HepG2 (cell line): ENCODE data around the gene NOC3L. TPM values are rescaled to one million over a fixed set of nuclear protein-coding genes. Genes with fewer than 3 reads are reported as not detected.

Experiments used
- CERS6 ChIP-seq: sonication (generic); formaldehyde crosslinking; IDR thresholded peaks from 2 replicates; pipeline ENCODE4 v1.5.0; 2020; ENCODE audit warnings: missing genetic modification reagents
- EHMT2 ChIP-seq: fragments of 200-600 bp; sonication (generic); IDR thresholded peaks from 2 replicates; pipeline ENCODE4 v1.7.0; 2017; ENCODE audit warnings: antibody characterized with exemption, low read depth, low read length, borderline replicate concordance
- ZSCAN12 ChIP-seq: sonication (generic); formaldehyde crosslinking; IDR thresholded peaks from 2 replicates; pipeline ENCODE4 v1.9.0; 2021; ENCODE audit warnings: mild to moderate bottlenecking, missing genetic modification reagents
- polyA plus RNA-seq, 8 experiments: library from polyadenylated mRNA; depleted of rRNA in 3 of 8; stranded (reverse) in 7 of 8; unstranded in 1 of 8; fragments of >200 nt; fragmentation: Illumina TruSeq in 4 of 8; extraction: Trizol in 4 of 8; gene quantifications; 2 replicates each; pipeline versions ENCODE4 v1.2.1 to v1.2.3, GENCODE V29; 2011 to 2016; ENCODE audit warnings: low read depth in 4 of 8, missing spikeins in 1 of 8, mixed read lengths in 1 of 8; ENCODE audit not compliant: insufficient read depth in 1 of 8
- total RNA-seq, 5 experiments: library from RNA; depleted of rRNA; stranded (reverse); fragments of >200 nt; fragmentation: Illumina TruSeq; extraction: Trizol; gene quantifications; 2 replicates each; pipeline ENCODE4 v1.2.3, GENCODE V29; 2016; ENCODE audit warnings: low read depth in 1 of 5
- TF ChIP-seq, protein P1 (sequence below): sonication (generic); formaldehyde crosslinking; IDR thresholded peaks from 2 replicates; pipeline ENCODE4 v1.4.0; 2020; ENCODE audit warnings: missing genetic modification reagents, mild to moderate bottlenecking, borderline replicate concordance
- TF ChIP-seq, protein P2 (sequence below): sonication (generic); formaldehyde crosslinking; IDR thresholded peaks from 2 replicates; pipeline ENCODE4 v1.8.0; 2022; ENCODE audit warnings: mild to moderate bottlenecking, missing genetic modification reagents

NOC3L gene
- total and polyA plus RNA-seq, 2 of the 13 experiments (the other 11 are each of a cell fraction or from before 2014, with no cell fraction given) = 7.8 to 36.6 TPM

DNA sequence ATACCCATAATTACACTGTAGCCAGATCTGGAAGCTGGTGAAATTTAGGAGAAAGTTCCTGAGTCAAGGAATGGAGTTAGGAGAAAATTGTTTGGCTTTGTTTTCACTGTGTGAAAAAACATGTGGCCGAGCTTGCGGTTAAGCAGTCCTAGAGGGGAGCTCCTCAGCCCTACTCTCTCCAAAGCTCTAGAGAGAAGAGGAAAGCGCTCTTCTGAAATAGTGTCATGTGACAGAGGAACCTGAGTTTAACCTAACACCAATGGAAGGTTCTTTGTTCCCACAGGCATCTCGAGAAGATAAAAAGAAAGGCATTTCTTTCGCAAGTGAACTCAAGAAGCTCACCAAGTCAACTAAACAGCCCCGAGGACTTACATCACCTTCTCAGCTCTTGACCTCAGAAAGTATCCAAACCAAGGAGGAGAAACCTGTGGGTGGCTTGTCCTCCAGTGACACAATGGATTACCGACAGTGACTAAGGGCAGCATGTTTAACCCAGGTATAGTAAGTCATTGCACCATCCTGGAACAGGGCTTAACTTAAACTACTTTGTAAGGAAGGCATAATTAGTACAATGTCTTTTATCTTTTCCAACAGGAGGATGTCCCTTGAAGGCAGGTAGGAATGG lies 38.0 kb downstream of the NOC3L start (continued):
- TF ChIP-seq, protein P1, sequence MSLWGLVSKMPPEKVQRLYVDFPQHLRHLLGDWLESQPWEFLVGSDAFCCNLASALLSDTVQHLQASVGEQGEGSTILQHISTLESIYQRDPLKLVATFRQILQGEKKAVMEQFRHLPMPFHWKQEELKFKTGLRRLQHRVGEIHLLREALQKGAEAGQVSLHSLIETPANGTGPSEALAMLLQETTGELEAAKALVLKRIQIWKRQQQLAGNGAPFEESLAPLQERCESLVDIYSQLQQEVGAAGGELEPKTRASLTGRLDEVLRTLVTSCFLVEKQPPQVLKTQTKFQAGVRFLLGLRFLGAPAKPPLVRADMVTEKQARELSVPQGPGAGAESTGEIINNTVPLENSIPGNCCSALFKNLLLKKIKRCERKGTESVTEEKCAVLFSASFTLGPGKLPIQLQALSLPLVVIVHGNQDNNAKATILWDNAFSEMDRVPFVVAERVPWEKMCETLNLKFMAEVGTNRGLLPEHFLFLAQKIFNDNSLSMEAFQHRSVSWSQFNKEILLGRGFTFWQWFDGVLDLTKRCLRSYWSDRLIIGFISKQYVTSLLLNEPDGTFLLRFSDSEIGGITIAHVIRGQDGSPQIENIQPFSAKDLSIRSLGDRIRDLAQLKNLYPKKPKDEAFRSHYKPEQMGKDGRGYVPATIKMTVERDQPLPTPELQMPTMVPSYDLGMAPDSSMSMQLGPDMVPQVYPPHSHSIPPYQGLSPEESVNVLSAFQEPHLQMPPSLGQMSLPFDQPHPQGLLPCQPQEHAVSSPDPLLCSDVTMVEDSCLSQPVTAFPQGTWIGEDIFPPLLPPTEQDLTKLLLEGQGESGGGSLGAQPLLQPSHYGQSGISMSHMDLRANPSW (CRISPR knock-in tag) = no peak
- TF ChIP-seq EHMT2 (no peak), CERS6 (CRISPR knock-in tag) (no peak), ZSCAN12 (CRISPR knock-in tag) (no peak)
- TF ChIP-seq, protein P2, sequence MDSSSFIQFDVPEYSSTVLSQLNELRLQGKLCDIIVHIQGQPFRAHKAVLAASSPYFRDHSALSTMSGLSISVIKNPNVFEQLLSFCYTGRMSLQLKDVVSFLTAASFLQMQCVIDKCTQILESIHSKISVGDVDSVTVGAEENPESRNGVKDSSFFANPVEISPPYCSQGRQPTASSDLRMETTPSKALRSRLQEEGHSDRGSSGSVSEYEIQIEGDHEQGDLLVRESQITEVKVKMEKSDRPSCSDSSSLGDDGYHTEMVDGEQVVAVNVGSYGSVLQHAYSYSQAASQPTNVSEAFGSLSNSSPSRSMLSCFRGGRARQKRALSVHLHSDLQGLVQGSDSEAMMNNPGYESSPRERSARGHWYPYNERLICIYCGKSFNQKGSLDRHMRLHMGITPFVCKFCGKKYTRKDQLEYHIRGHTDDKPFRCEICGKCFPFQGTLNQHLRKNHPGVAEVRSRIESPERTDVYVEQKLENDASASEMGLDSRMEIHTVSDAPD (CRISPR knock-in tag) = no peak
